ENCODE data around the gene SERPINA3.

- TF ChIP-seq CTCF (conservative IDR thresholded peaks at IDR 0.05) (no peak), ZFX (IDR thresholded peaks at IDR 0.05) (no peak)
Measured at GRCh38 chr14:94617366-94617941, 5.3 kb downstream of the SERPINA3 start.
